Measurements from ENCODE around the gene CDK9. TPM values are rescaled to one million over a fixed set of nuclear protein-coding genes. Genes with fewer than 3 reads are reported as not detected.

The CDK9 gene
- total RNA-seq, 1 experiment from 2014 or later, result 48.7 TPM

DNA sequence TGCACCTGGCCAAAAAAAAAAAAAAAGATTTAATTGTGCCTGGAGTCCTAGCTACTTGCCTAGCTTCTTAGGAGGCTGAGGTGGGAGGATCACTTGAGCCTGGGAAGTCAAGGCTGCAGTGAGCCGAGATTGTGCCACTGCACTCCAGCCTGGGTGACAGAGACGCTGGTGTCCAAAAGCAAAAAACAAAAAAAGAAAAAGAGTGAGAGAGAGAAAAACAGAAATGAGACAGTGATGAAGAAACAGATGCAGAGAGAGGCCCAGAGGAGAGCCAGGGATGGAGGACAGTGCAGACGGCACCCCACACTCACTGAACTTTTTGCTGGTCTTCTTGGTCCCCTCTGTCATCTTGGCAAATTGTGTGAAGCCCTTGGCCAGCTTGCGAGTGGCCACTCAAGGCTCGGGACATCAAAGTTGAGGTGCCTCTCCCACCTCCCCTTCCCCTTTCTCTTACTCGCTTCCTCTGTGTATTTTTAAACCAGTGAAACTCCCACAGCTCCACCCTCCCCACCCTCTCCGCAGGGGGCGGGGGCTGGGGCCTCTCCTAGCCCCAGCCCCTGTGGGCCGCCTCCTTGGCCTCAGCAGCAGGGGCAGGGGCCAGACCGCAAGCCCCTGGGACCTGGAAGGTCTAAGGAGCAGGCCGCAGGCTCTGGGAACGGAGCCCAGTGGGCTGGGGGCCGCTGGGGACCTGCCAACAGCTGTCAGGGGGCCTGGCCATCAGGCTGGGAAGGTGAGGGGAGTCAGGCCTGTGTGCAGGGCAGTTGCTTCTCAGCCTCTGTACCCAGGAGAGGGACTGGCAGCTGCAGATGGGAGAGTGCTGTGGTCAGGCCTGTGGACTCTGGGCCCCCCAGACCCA, 7.3 kb upstream of the CDK9 start, which contains the start of gene SH2D3C:
SH2D3C (minus strand) TSS at position 387 of the 856 bp plus-strand sequence; CDS start at position 348, 39 bp downstream.
- DNase-seq (ENCODE audit: low read depth, low spot score) (no peak), ATAC-seq (0 out of 2 replicates have a peak, but pooled peaks have one; percentile 39)
- peak within 1 kb of the TSS; percentile 29; the same call in 1 of the 2 replicates for H3K27ac ChIP-seq (ENCODE audit: low read length)
- POLR2A ChIA-PET, result no interaction called here
- H3K36me3 ChIP-seq (ENCODE audit: control insufficient read depth, insufficient read depth, low read length), result no peaks in the 10 kb centered on the region
- TF ChIP-seq, protein P1, sequence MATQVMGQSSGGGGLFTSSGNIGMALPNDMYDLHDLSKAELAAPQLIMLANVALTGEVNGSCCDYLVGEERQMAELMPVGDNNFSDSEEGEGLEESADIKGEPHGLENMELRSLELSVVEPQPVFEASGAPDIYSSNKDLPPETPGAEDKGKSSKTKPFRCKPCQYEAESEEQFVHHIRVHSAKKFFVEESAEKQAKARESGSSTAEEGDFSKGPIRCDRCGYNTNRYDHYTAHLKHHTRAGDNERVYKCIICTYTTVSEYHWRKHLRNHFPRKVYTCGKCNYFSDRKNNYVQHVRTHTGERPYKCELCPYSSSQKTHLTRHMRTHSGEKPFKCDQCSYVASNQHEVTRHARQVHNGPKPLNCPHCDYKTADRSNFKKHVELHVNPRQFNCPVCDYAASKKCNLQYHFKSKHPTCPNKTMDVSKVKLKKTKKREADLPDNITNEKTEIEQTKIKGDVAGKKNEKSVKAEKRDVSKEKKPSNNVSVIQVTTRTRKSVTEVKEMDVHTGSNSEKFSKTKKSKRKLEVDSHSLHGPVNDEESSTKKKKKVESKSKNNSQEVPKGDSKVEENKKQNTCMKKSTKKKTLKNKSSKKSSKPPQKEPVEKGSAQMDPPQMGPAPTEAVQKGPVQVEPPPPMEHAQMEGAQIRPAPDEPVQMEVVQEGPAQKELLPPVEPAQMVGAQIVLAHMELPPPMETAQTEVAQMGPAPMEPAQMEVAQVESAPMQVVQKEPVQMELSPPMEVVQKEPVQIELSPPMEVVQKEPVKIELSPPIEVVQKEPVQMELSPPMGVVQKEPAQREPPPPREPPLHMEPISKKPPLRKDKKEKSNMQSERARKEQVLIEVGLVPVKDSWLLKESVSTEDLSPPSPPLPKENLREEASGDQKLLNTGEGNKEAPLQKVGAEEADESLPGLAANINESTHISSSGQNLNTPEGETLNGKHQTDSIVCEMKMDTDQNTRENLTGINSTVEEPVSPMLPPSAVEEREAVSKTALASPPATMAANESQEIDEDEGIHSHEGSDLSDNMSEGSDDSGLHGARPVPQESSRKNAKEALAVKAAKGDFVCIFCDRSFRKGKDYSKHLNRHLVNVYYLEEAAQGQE (IDR thresholded peaks at IDR 0.05; ENCODE audit: insufficient read depth in 1 of 2, low read depth in 2 of 2, low read length in 1 of 2), result no peak
- TF ChIP-seq TCF7L2 (IDR thresholded peaks at IDR 0.05; ENCODE audit: low read depth, low read length) (no peak), SIN3A (IDR thresholded peaks at IDR 0.05; ENCODE audit: borderline replicate concordance, insufficient read depth, low read depth, low read length) (no peak), POLR2AphosphoS5 (IDR thresholded peaks at IDR 0.05; ENCODE audit: low read depth, low read length) (no peak)
- TF ChIP-seq, protein P2, sequence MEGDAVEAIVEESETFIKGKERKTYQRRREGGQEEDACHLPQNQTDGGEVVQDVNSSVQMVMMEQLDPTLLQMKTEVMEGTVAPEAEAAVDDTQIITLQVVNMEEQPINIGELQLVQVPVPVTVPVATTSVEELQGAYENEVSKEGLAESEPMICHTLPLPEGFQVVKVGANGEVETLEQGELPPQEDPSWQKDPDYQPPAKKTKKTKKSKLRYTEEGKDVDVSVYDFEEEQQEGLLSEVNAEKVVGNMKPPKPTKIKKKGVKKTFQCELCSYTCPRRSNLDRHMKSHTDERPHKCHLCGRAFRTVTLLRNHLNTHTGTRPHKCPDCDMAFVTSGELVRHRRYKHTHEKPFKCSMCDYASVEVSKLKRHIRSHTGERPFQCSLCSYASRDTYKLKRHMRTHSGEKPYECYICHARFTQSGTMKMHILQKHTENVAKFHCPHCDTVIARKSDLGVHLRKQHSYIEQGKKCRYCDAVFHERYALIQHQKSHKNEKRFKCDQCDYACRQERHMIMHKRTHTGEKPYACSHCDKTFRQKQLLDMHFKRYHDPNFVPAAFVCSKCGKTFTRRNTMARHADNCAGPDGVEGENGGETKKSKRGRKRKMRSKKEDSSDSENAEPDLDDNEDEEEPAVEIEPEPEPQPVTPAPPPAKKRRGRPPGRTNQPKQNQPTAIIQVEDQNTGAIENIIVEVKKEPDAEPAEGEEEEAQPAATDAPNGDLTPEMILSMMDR (IDR thresholded peaks at IDR 0.05), result no peak
- no peaks in the 10 kb centered on the region for H3K27me3 ChIP-seq (ENCODE audit: control insufficient read depth, insufficient read depth, low read length)
- CTCF ChIA-PET, result no interaction called here
- H3K9me3 ChIP-seq (ENCODE audit: control insufficient read depth, insufficient read depth, low read depth, low read length), result no peaks in the 10 kb centered on the region
- in situ Hi-C loops (cut with HindIII; ENCODE audit: low pct_unique_long_range_greater_than_20kb, low sequenced_read_pairs) (no loop called here), intact Hi-C loops (cut with micrococcal nuclease; ENCODE audit: unreplicated experiment) (no loop called here)
- no peak within 1 kb of the TSS for H3K4me3 ChIP-seq (ENCODE audit: low read depth in 2 of 2, low read length in 2 of 2)
- no peaks in the 10 kb centered on the region; the same call in 1 of the 2 replicates for H3K4me1 ChIP-seq (ENCODE audit: control insufficient read depth, insufficient read depth, low read length)
- BruUV-seq (replicated peaks), result no TSS peak

GRCh38 chr9:127779136-127779981, 6.5 kb upstream of the CDK9 start:
- BruUV-seq (replicated peaks), result no TSS peak
- Histone ChIP-seq H3K27me3 (ENCODE audit: control insufficient read depth, insufficient read depth, low read length) (no peaks in the 10 kb centered on the region), H3K4me3 (ENCODE audit: low read depth in 2 of 2, low read length in 2 of 2) (no peak overlapping the region), H3K36me3 (ENCODE audit: control insufficient read depth, insufficient read depth, low read length) (no peaks in the 10 kb centered on the region), H3K4me1 (ENCODE audit: control insufficient read depth, insufficient read depth, low read length) (no peaks in the 10 kb centered on the region; the same call in 1 of the 2 replicates), H3K9me3 (ENCODE audit: control insufficient read depth, insufficient read depth, low read depth, low read length) (no peaks in the 10 kb centered on the region), H3K27ac (ENCODE audit: low read length) (peak overlapping the region; percentile 29; the same call in 1 of the 2 replicates)
- in situ Hi-C loops (cut with HindIII; ENCODE audit: low pct_unique_long_range_greater_than_20kb, low sequenced_read_pairs), result no loop called here
- TF ChIP-seq, protein P1 (IDR thresholded peaks at IDR 0.05; ENCODE audit: insufficient read depth in 1 of 2, low read depth in 2 of 2, low read length in 1 of 2), result no peak
- TF ChIP-seq TCF7L2 (IDR thresholded peaks at IDR 0.05; ENCODE audit: low read depth, low read length), result no peak
- TF ChIP-seq SIN3A (IDR thresholded peaks at IDR 0.05; ENCODE audit: borderline replicate concordance, insufficient read depth, low read depth, low read length), result no peak
- TF ChIP-seq POLR2AphosphoS5 (IDR thresholded peaks at IDR 0.05; ENCODE audit: low read depth, low read length), result no peak
- TF ChIP-seq, protein P2 (IDR thresholded peaks at IDR 0.05), result no peak
- no peak for DNase-seq (ENCODE audit: low read depth, low spot score)
- CTCF ChIA-PET, result no interaction called here
- intact Hi-C loops (cut with micrococcal nuclease; ENCODE audit: unreplicated experiment), result no loop called here
- POLR2A ChIA-PET, result no interaction called here
- ATAC-seq, result peak; percentile 27; the same call in 1 of the 2 replicates
